SH-SY5Y (cell line): Measurements from ENCODE around the gene PCNX2.

Experiments used
- GATA2 ChIP-seq: IDR thresholded peaks from 2 replicates; pipeline ENCODE4 v1.6.1; 2011; ENCODE audit warnings: mild to moderate bottlenecking, low read depth, low read length
- GATA3 ChIP-seq: IDR thresholded peaks from 2 replicates; pipeline ENCODE4 v1.6.1; 2011; ENCODE audit warnings: low read depth, mild to moderate bottlenecking, low read length, moderate library complexity

Gene PCNX2

DNA sequence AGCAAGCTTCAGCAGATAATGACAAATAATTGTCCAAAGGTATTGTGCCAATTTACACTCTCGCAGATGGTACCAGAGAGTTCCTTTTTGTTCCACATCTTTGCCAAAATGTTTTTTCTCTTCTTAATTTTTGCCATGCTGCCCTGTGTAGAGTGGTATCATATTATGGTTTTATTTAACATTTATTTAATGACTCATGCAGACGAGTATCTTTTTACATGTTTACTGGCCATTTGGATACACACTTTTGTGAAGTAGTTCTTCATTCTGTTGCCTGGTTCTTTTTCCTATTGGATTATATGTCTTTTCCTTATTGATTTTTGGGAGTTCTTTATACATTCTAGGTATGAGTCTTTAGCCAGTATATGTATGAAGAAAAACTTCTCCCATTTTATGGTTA lies 151.1 kb downstream of the PCNX2 start:
- no peak for TF ChIP-seq GATA2
- no peak for TF ChIP-seq GATA3

DNA sequence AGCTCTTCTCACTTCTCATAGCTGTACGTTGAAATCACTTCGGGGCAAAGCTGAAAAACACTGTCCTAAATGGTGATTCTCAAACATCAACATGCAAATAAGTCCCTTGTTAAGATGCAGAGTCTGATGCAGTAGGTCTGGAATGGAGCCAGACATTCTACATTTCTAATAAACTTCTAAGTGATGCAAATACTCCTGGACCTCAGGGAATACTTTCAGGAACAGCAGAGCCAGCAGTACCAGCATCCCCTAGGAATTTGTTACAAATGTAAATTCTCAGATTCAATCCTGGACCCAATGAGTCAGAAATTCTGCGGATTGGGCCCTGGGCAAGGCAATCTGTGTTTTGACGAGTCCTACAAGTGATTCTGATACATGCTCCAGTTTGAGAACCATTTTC lies 152.3 kb downstream of the PCNX2 start:
- TF ChIP-seq GATA2: no peak
- TF ChIP-seq GATA3: no peak

DNA sequence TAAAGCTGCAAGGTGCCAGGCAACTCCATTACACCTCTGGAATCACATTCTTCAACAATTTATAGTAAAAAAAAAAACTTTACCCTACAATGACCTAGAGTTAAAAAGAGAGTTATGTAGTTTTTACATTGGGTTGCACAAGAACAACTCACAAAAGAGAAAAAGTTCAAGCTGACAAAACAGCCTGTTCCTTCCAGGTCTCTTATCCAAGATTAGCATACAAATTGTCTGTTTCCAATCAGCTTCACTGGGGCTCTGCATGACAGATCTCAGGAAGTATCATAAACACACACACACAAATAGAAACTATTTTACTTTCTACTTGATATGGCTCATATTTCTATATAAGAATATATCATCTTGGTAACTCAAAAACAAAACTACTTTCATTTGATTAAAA lies 154.6 kb downstream of the PCNX2 start:
- TF ChIP-seq GATA2 (no peak), GATA3 (no peak)

DNA sequence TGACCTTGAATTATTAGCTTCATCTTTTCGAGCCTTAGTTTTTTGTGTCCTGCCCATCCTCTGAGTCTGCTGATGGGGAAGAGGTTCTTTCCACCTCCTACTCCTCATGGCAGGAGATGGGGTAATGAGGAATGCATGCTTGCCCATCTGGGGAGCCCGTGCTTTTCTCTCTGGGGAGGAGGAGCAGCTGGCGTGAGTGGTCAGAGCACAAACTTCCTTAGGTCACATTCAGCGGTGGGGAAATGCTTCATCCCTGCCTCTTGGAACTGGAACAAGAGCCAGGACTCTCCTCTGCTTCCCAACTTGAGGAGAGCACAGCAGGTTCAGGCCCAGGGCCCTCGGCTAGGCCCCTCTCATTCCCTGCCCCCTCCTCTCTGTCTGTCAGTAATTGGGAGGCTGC lies 155.0 kb downstream of the PCNX2 start:
- TF ChIP-seq GATA2 (no peak), GATA3 (no peak)

DNA sequence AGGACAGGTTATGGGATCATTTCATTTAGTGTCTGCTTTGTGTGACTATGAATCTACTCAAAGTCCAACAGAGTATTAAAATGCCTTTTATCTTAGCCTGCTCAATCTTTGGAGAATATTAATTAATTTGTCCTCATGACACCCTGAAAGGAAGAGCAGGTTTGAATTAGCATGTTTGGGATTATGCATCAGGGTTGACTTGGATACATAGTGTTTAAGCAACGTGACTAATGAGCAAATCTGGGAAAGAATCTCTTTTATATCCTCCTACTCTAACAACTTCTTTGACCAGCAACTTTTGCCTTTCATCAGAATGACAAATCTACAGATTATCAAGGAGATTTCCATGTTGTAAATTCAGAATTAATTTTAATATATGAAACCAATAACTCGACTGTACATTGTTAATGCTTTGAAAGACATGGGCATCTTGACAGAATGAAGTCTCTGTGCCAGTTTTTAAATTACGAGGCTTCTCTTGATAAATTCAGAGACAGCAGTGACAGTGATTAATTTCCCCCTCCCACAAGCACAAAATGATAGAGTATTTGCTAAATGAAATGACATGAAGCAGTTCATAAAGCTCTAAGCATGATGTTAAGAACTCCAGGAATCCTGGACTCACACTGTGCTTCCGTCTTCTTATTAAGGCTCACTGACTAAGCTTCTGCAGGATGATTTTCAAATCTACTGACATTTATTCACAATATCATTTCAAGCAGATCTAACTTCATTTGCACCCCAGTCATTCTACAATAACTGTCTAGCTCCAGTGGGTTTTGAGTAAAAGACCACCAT lies 156.5 kb downstream of the PCNX2 start:
- no peak for TF ChIP-seq GATA2
- no peak for TF ChIP-seq GATA3

DNA sequence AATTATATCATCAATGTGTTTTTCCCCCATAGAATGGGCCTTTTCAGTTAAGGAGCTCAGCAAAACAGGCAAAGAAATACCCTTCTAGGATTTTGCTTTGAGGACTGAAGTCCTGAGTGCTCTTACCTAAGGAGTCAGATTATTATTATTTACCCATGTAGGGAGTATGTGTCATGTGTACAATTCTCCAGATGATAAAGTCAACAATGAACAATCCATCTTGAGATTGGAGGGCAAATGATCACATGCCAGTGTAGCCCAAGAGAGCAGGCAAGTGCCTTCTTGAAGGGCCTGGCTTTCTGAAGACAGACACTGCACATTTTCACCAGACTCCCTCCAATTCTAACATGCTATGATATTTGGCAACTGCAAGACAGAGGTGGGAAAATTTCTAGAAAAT lies 159.7 kb downstream of the PCNX2 start:
- TF ChIP-seq GATA3: no peak
- no peak for TF ChIP-seq GATA2

DNA sequence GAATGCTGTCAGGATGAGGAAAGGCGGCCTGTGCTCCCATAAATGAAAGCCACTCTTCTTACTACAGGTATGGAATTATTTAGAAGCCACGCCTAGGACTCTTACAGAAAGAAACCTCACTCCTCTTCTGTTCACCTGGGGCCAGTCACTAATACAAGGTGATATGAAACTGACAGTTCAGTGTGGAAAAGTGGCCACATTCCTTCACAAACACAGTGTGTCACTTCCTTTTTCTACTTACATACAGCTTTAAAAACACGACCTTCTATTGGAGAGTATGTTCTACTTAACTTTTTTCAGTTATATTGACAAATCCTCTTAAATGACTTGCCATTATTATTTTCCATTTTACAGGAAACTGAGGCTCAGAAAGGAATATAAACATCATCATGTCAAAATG lies 163.1 kb downstream of the PCNX2 start:
- TF ChIP-seq GATA2 (no peak), GATA3 (no peak)

DNA sequence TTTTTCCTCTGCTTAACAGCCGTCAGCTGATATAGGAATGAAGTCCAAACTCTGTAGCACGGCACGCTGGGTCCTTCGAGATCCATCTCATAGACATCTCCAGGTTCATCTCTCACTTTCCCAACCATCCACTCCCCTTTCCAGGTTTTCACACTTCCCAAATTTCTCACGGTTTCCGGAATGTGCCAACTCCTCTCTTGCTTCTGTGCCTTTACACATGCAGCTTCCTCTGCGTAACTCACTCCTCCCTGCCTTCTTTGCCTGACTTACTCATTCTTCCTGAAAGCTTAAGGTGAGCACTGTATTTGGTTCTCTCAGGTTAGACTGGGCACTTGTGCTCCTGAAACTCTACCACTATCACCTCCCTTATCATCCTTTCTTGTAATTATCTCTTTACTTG lies 168.4 kb downstream of the PCNX2 start:
- TF ChIP-seq GATA2 (no peak), GATA3 (no peak)

DNA sequence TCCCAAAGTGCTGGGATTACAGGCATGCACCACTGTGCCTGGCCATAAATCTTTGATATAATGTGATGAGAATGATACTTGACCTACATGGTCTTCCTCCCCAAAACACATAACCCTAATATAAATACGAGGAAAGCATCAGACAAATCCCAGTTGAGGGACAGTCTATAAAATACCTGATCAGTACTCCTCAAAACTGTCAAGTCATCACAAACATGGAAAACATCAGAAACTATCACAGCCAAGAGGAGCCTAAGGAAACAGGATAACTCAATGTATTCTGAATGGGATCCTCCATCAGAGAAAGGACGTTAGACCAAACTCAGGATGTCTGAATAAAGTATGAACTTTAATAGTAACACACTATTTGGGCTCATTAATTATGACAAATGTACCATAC lies 172.7 kb downstream of the PCNX2 start:
- TF ChIP-seq GATA2 (no peak), GATA3 (no peak)

DNA sequence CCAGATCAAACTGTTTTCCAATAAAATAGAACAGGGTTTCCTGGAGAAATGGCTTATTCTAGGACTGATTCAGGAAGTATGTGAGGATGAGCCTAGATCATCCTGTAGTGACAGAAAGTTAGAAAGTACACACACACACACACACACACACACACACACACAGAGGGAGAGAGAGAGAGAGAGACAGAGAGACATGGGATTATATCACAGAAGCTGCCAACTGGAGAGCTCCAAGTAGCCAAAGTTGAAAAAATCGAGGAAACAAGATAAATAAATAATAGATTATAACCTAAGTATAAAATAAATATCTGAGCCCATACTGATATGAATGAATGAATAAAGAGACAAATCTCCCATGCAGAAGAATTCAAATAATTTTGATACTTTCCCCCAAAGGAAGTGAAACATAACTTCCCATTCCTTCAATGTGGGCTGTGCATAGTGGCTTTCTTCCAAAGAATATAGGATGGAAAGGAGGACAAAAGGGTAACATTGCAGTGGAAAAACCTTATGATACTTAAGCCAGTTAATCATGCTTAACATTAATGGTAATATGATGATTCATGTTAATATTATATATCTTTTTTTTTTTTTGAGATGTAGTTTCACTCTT lies 173.5 kb downstream of the PCNX2 start:
- TF ChIP-seq GATA3 (no peak), GATA2 (no peak)

DNA sequence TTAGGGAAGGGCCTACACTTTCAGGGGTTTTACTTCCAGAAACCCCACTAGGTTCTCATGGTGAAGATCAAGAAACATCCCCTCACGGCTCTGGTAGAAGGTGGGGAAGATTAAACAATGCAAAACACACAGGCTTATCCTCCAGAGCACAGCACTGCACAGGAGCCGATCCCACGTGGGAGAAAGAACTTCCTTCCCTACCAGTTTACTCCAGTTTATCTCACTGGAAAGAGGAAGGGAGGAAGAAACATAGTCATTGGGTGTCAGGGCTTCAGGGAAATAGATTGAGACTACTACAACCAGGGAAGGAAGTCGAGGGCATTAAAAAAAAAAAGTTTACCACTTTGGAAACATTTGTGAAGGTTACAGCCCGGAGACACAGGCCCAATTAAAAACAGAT lies 180.7 kb downstream of the PCNX2 start:
- TF ChIP-seq GATA3 (no peak), GATA2 (no peak)

DNA sequence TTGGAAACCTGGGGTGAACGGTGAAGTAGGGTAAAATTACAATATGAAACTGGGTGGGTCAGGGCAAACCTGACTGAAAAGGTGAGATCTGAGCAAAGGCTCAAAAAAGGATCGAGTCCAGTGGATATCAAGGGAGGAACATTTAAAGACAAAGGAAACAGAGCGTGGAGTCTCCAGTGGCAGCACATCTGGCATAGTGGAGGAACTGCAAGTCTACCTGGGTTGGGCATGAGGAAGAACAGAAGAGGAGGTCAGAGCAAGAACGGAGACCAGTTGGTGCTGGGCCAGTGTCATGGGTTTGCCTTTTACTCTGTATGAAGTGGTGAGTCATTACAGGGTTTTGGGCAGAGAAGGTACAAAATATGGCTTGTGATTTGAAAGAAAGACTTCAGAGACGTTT lies 181.4 kb downstream of the PCNX2 start:
- no peak for TF ChIP-seq GATA2

DNA sequence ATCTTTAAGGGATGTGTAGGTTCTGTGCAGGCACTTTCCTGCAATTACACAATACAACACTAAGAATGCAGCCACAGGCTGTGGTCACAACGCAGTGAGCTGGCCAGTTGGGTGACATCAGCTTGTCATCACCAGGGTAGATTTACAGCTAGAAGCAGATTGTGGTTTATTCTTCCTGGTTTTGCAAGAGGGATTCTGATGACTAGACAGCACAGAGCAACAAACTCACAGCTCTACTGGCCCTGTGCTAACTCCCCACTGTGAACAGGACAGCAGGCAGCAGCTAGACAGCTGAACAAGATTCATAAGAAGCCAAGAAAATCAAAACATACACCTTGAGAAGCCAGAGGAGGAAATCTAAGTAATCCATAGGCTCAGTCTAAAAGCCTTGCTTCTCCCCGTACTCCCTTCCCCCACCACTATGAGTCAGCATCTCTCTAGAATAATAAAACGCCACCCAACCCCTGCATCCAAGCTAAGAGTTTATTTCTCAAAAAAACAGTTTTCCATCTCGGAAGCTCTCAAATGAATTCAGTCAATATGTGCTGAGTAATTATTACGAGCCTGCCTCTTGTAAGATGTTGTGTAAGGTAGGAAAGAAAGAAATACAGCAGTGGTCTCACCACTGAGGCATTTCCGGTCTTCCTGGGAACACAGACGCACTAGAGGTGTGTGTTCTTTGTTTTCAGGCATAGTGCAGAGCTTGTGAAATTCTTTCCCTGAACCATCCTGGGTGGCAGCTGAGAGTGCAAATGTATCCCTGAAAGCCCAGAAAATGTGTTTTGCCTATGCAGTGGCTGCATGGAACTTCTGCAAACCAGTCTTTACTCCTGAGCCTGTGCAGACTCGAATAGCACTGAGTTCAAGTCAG lies 182.3 kb downstream of the PCNX2 start:
- TF ChIP-seq GATA2: no peak
- no peak for TF ChIP-seq GATA3

DNA sequence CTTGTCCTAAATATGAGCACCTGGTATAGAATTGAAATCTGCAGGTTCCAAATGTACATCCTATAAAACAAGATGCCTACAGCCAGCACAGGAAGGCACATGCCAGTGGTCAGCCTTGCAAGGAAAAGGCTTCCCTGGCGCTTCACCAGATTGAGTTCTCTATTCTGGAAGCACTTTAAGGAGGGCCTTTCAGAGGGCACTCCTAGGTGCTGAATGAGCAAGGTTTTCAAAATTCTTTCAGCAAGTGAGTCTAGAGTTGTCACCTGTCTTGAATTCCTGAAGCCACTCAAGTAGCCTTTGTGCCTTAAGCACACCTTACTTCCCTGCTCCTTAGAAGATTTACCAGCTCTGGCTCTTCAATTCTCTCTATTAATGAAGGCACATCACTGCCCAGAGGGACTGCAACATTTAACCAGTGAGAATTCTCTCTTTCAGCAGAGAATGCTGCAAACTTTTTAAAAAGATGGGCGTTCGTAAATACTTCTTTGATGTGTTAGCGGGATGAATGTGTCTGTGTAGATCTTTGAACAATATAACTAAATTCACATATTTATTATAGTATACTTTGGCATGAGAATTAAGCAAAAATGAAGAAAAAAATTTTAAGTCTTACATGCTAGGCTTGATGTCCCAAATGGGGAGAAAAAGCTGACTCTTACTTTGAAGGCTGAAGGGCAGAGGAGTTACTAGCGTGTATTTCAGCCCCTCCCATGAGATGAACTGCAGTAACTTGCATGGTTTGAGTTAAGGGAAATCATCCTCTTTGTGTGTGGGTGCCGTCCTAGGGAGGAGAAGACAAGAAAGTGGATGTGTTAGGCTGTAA lies 183.1 kb downstream of the PCNX2 start:
- TF ChIP-seq GATA2 (no peak), GATA3 (no peak)
